Astrocyte (in vitro differentiated cells and primary cell): Measurements from ENCODE around the gene FUT8.

Experiments
- EZH2 ChIP-seq: IDR thresholded peaks from 2 replicates; pipeline ENCODE4 v1.6.1; 2012; ENCODE audit warnings: mild to moderate bottlenecking, low read length, inconsistent platforms; ENCODE audit not compliant: insufficient read depth
- TF ChIP-seq, protein P1 (sequence below): IDR thresholded peaks from 2 replicates; pipeline ENCODE4 v1.5.1; 2011; ENCODE audit warnings: low read depth, mild to moderate bottlenecking, inconsistent platforms, low read length, moderate library complexity; ENCODE audit not compliant: insufficient read depth

DNA sequence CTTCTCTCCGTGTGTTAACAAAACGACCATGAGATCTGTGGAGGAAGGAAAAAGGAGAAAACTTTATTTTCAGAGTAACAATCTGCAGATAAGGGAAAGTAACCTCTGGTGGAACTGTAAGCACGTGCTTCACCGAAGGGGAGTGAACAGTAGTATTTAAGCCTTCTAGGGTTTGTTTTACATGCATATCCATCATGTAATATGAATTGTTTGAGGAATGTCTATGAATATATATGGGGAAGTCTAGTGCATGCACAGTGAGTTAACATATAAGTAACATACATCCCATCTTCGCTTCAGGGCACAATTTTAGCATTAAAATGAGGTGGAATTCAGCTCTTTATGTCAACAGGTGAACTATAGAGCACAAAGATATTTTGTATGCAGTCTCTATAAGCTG is 101.1 kb downstream of the FUT8 start:
- no peak for TF ChIP-seq EZH2
- TF ChIP-seq, protein P1, sequence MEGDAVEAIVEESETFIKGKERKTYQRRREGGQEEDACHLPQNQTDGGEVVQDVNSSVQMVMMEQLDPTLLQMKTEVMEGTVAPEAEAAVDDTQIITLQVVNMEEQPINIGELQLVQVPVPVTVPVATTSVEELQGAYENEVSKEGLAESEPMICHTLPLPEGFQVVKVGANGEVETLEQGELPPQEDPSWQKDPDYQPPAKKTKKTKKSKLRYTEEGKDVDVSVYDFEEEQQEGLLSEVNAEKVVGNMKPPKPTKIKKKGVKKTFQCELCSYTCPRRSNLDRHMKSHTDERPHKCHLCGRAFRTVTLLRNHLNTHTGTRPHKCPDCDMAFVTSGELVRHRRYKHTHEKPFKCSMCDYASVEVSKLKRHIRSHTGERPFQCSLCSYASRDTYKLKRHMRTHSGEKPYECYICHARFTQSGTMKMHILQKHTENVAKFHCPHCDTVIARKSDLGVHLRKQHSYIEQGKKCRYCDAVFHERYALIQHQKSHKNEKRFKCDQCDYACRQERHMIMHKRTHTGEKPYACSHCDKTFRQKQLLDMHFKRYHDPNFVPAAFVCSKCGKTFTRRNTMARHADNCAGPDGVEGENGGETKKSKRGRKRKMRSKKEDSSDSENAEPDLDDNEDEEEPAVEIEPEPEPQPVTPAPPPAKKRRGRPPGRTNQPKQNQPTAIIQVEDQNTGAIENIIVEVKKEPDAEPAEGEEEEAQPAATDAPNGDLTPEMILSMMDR, result no peak
